Measurements from ENCODE around the gene IDS. TPM values are rescaled to one million over a fixed set of nuclear protein-coding genes. Genes with fewer than 3 reads are reported as not detected.

Gene IDS
- total RNA-seq, 1 donor from 2014 or later: 25.3 TPM

GRCh38 chrX:149473966-149474365 is 31.1 kb downstream of the IDS start:
- no peaks in the 10 kb centered on the region for H3K27me3 Mint-ChIP-seq (ENCODE audit: low read depth)
- H3K27ac Mint-ChIP-seq (ENCODE audit: unreplicated experiment): no peak overlapping the region
- no peak for DNase-seq (ENCODE audit: low read depth, low spot score)
- TF ChIP-seq CTCF (conservative IDR thresholded peaks at IDR 0.05): no peak
- H3K36me3 Mint-ChIP-seq (ENCODE audit: low read depth): peaks cover 14% of the 10 kb centered on the region
- H3K4me1 Mint-ChIP-seq: peaks cover 17% of the 10 kb centered on the region
- H3K9me3 Mint-ChIP-seq: peaks cover 4% of the 10 kb centered on the region
- H3K4me3 Mint-ChIP-seq: no peak overlapping the region

- H3K27me3 Mint-ChIP-seq (ENCODE audit: low read depth): no peaks in the 10 kb centered on the region
- no peak for TF ChIP-seq CTCF (conservative IDR thresholded peaks at IDR 0.05)
- H3K9me3 Mint-ChIP-seq: peaks cover 4% of the 10 kb centered on the region
- no peak overlapping the region for H3K4me3 Mint-ChIP-seq
- peaks cover 8% of the 10 kb centered on the region for H3K36me3 Mint-ChIP-seq (ENCODE audit: low read depth)
- no peak for DNase-seq (ENCODE audit: low read depth, low spot score)
- H3K4me1 Mint-ChIP-seq: peaks cover 19% of the 10 kb centered on the region
- H3K27ac Mint-ChIP-seq (ENCODE audit: unreplicated experiment): no peak overlapping the region
Observed at GRCh38 chrX:149473092-149473491, 32.0 kb downstream of the IDS start.

- Mint-ChIP-seq H3K27me3 (ENCODE audit: low read depth) (no peaks in the 10 kb centered on the region), H3K4me1 (peaks cover 23% of the 10 kb centered on the region), H3K36me3 (ENCODE audit: low read depth) (peaks cover 7% of the 10 kb centered on the region), H3K9me3 (peaks cover 4% of the 10 kb centered on the region), H3K4me3 (no peak overlapping the region), H3K27ac (ENCODE audit: unreplicated experiment) (no peak overlapping the region)
- TF ChIP-seq CTCF (conservative IDR thresholded peaks at IDR 0.05): no peak
- DNase-seq (ENCODE audit: low read depth, low spot score): no peak
Observed at GRCh38 chrX:149472625-149473024, 32.5 kb downstream of the IDS start.

GRCh38 chrX:149471397-149471796 is 33.7 kb downstream of the IDS start:
- no peak for TF ChIP-seq CTCF (conservative IDR thresholded peaks at IDR 0.05)
- no peaks in the 10 kb centered on the region for H3K27me3 Mint-ChIP-seq (ENCODE audit: low read depth)
- peaks cover 4% of the 10 kb centered on the region for H3K9me3 Mint-ChIP-seq
- H3K27ac Mint-ChIP-seq (ENCODE audit: unreplicated experiment): no peak overlapping the region
- peaks cover 23% of the 10 kb centered on the region for H3K4me1 Mint-ChIP-seq
- peak overlapping the region; percentile 21 for H3K4me3 Mint-ChIP-seq
- DNase-seq (ENCODE audit: low read depth, low spot score): no peak
- H3K36me3 Mint-ChIP-seq (ENCODE audit: low read depth): peaks cover 4% of the 10 kb centered on the region

- Mint-ChIP-seq H3K4me1 (peaks cover 23% of the 10 kb centered on the region), H3K27ac (ENCODE audit: unreplicated experiment) (no peak overlapping the region), H3K9me3 (peaks cover 7% of the 10 kb centered on the region), H3K4me3 (no peak overlapping the region), H3K27me3 (ENCODE audit: low read depth) (no peaks in the 10 kb centered on the region), H3K36me3 (ENCODE audit: low read depth) (peaks cover 5% of the 10 kb centered on the region)
- DNase-seq (ENCODE audit: low read depth, low spot score): peak; percentile 77
- peak; percentile 83 for TF ChIP-seq CTCF (conservative IDR thresholded peaks at IDR 0.05)
Observed at GRCh38 chrX:149470955-149471354, 34.2 kb downstream of the IDS start.

GRCh38 chrX:149469406-149469805 is 35.7 kb downstream of the IDS start:
- no peak overlapping the region for H3K4me3 Mint-ChIP-seq
- H3K27me3 Mint-ChIP-seq (ENCODE audit: low read depth): no peaks in the 10 kb centered on the region
- H3K4me1 Mint-ChIP-seq: peaks cover 23% of the 10 kb centered on the region

More at GRCh38 chrX:149469406-149469805, 35.7 kb downstream of the IDS start:
- peaks cover 2% of the 10 kb centered on the region for H3K36me3 Mint-ChIP-seq (ENCODE audit: low read depth)
- no peak for DNase-seq (ENCODE audit: low read depth, low spot score)
- H3K9me3 Mint-ChIP-seq: peaks cover 16% of the 10 kb centered on the region
- no peak for TF ChIP-seq CTCF (conservative IDR thresholded peaks at IDR 0.05)
- no peak overlapping the region for H3K27ac Mint-ChIP-seq (ENCODE audit: unreplicated experiment)

All from neural crest cell (in vitro differentiated cells).